H9 (cell line): ENCODE results near the gene ATP1B2. TPM values are rescaled to one million over a fixed set of nuclear protein-coding genes. Genes with fewer than 3 reads are reported as not detected.

Experiments used
- DNase-seq: peaks from one replicate; pipeline ENCODE4 v3.0.0-alpha.2; 2017
- H2AFZ ChIP-seq: one replicate; pipeline ENCODE4 v1.6.1; 2013; ENCODE audit warnings: mild to moderate bottlenecking, low read length, control low read depth, moderate library complexity
- H2AK5ac ChIP-seq: 2 replicates; pipeline ENCODE4 v1.6.1; 2013; ENCODE audit warnings: low read length, control low read depth, mixed read lengths; ENCODE audit not compliant: insufficient read length
- H2BK120ac ChIP-seq: one replicate; pipeline ENCODE4 v1.6.1; 2013; ENCODE audit warnings: low read depth, mild to moderate bottlenecking, low read length, control low read depth, inconsistent platforms; ENCODE audit not compliant: poor library complexity, severe bottlenecking
- H2BK12ac ChIP-seq: 2 replicates; pipeline ENCODE4 v1.6.1; 2013; ENCODE audit warnings: low read length, control low read depth, mixed read lengths, low read depth; ENCODE audit not compliant: insufficient read length
- H2BK15ac ChIP-seq: 2 replicates; pipeline ENCODE4 v1.6.1; 2013; ENCODE audit warnings: low read depth, low read length, control low read depth
- H2BK20ac ChIP-seq: one replicate; pipeline ENCODE4 v1.6.1; 2013; ENCODE audit warnings: low read depth, mild to moderate bottlenecking, low read length, control low read depth, inconsistent platforms; ENCODE audit not compliant: poor library complexity, severe bottlenecking
- H2BK5ac ChIP-seq: 2 replicates; pipeline ENCODE4 v1.6.1; 2013; ENCODE audit warnings: low read length, control low read depth, mixed read lengths; ENCODE audit not compliant: insufficient read length
- H3K14ac ChIP-seq: 2 replicates; pipeline ENCODE4 v1.6.1; 2013; ENCODE audit warnings: low read length, control low read depth; ENCODE audit not compliant: insufficient read depth
- H3K18ac ChIP-seq: 2 replicates; pipeline ENCODE4 v1.6.1; 2013; ENCODE audit warnings: low read depth, mild to moderate bottlenecking, mixed read lengths, low read length, control low read depth; ENCODE audit not compliant: insufficient read length
- H3K23ac ChIP-seq: 2 replicates; pipeline ENCODE4 v1.6.1; 2013; ENCODE audit warnings: low read length, control low read depth, mixed read lengths, low read depth; ENCODE audit not compliant: insufficient read length
- H3K23me2 ChIP-seq: 2 replicates; pipeline ENCODE4 v1.6.1; 2013; ENCODE audit warnings: low read depth, mild to moderate bottlenecking, mixed read lengths, low read length, control low read depth; ENCODE audit not compliant: insufficient read length, poor library complexity, severe bottlenecking
- H3K27ac ChIP-seq: 2 replicates; pipeline ENCODE4 v1.5.1; 2013; ENCODE audit warnings: low read length, control low read depth, mixed read lengths, low read depth; ENCODE audit not compliant: insufficient read length
- H3K27me3 ChIP-seq: 2 replicates; pipeline ENCODE4 v1.6.1; 2013; ENCODE audit warnings: low read length, control low read depth, inconsistent platforms; ENCODE audit not compliant: insufficient read depth
- H3K4ac ChIP-seq: 2 replicates; pipeline ENCODE4 v1.6.1; 2013; ENCODE audit warnings: low read depth, mild to moderate bottlenecking, control low read depth, inconsistent platforms, low read length, moderate library complexity
- H3K4me1 ChIP-seq: 2 replicates; pipeline ENCODE4 v1.6.1; 2013; ENCODE audit warnings: low read length, control low read depth, inconsistent platforms; ENCODE audit not compliant: insufficient read depth
- H3K4me2 ChIP-seq: 2 replicates; pipeline ENCODE4 v1.6.1; 2013; ENCODE audit warnings: low read length, control low read depth, mixed read lengths; ENCODE audit not compliant: insufficient read length, insufficient read depth
- H3K56ac ChIP-seq: 2 replicates; pipeline ENCODE4 v1.6.1; 2013; ENCODE audit warnings: low read depth, mild to moderate bottlenecking, mixed read lengths, low read length, control low read depth; ENCODE audit not compliant: insufficient read length
- H3K79me1 ChIP-seq: 2 replicates; pipeline ENCODE4 v1.6.1; 2013; ENCODE audit warnings: low read depth, mild to moderate bottlenecking, moderate library complexity, low read length, control low read depth, inconsistent platforms; ENCODE audit not compliant: insufficient read depth, poor library complexity, severe bottlenecking
- H3K79me2 ChIP-seq: 2 replicates; pipeline ENCODE4 v1.6.1; 2013; ENCODE audit warnings: low read length, control low read depth, inconsistent platforms; ENCODE audit not compliant: insufficient read depth
- H3K9ac ChIP-seq: 2 replicates; pipeline ENCODE4 v1.6.1; 2013; ENCODE audit warnings: low read length, control low read depth, mixed read lengths; ENCODE audit not compliant: insufficient read length; ENCODE audit errors: extremely low read depth
- H3K9me3 ChIP-seq: one replicate; pipeline ENCODE4 v1.6.1; 2013; ENCODE audit warnings: low read depth, low read length, inconsistent platforms; ENCODE audit not compliant: control insufficient read depth
- H3T11ph ChIP-seq: one replicate; pipeline ENCODE4 v1.6.1; 2013; ENCODE audit warnings: mild to moderate bottlenecking, low read length, control low read depth, inconsistent platforms
- H4K20me1 ChIP-seq: one replicate; pipeline ENCODE4 v1.6.1; 2013; ENCODE audit not compliant: control insufficient read depth, insufficient read length, insufficient read depth
- H4K5ac ChIP-seq: 2 replicates; pipeline ENCODE4 v1.6.1; 2013; ENCODE audit warnings: low read depth, mild to moderate bottlenecking, mixed read lengths, low read length, control low read depth; ENCODE audit not compliant: insufficient read length
- H4K8ac ChIP-seq: replicated peaks from 2 replicates; pipeline ENCODE4 v1.6.1; 2013; ENCODE audit warnings: low read length, control low read depth, mixed read lengths, low read depth; ENCODE audit not compliant: insufficient read length
- H4K91ac ChIP-seq: 2 replicates; pipeline ENCODE4 v1.6.1; 2013; ENCODE audit warnings: low read depth, mild to moderate bottlenecking, moderate library complexity, mixed read lengths, low read length, control low read depth; ENCODE audit not compliant: insufficient read length
- H3K27ac Mint-ChIP-seq, 3 experiments: 2 replicates in 2 of 3; 3 replicates in 1 of 3; pipeline ENCODE4 v1.8.0; 2020 to 2021; ENCODE audit warnings: mixed read lengths in 3 of 3, mild to moderate bottlenecking in 1 of 3, moderate library complexity in 1 of 3
- H3K27me3 Mint-ChIP-seq: 2 replicates; pipeline ENCODE4 v1.8.0; 2021; ENCODE audit warnings: low read depth, mild to moderate bottlenecking, moderate library complexity, mixed read lengths
- H3K36me3 Mint-ChIP-seq, 3 experiments: 2 replicates in 2 of 3; 3 replicates in 1 of 3; pipeline ENCODE4 v1.8.0; 2020 to 2021; ENCODE audit warnings: low read depth in 3 of 3, mixed read lengths in 3 of 3; ENCODE audit not compliant: insufficient read depth in 1 of 3
- H3K4me1 Mint-ChIP-seq, 2 experiments: 2 replicates each; pipeline ENCODE4 v1.8.0; 2020; ENCODE audit warnings: mixed read lengths in 2 of 2
- H3K4me3 Mint-ChIP-seq, 2 experiments: 2 replicates in 1 of 2; 3 replicates in 1 of 2; pipeline ENCODE4 v1.8.0; 2020 to 2021; ENCODE audit warnings: mild to moderate bottlenecking in 2 of 2, mixed read lengths in 2 of 2, moderate library complexity in 1 of 2
- H3K9me3 Mint-ChIP-seq, 2 experiments: 2 replicates in 1 of 2; 3 replicates in 1 of 2; pipeline ENCODE4 v1.8.0; 2020; ENCODE audit warnings: mild to moderate bottlenecking in 2 of 2, mixed read lengths in 2 of 2, moderate library complexity in 1 of 2
- WGBS: extraction: QIAGEN DNeasy Blood & Tissue Kit; methylation state at CpG from one replicate; pipeline ENCODE4 v1.1.7; 2013; ENCODE audit warnings: missing lambda C conversion rate, low lambda C conversion rate, mixed read lengths; ENCODE audit not compliant: insufficient read length; ENCODE audit errors: extremely low coverage; 5-methylcytosine and 5-hydroxymethylcytosine counted together
- total RNA-seq: library from RNA; stranded (reverse); gene quantifications from 2 replicates; pipeline ENCODE4 v1.2.1, GENCODE V29; 2021
- TF ChIP-seq, protein P1 (sequence below): fragments of 200-600 bp; sonication (generic); conservative IDR thresholded peaks from 3 replicates; pipeline ENCODE4 v1.8.0; 2021; ENCODE audit warnings: antibody characterized with exemption, mild to moderate bottlenecking

The ATP1B2 gene
- total RNA-seq, 1 experiment from 2014 or later, result 16.2 TPM

DNA sequence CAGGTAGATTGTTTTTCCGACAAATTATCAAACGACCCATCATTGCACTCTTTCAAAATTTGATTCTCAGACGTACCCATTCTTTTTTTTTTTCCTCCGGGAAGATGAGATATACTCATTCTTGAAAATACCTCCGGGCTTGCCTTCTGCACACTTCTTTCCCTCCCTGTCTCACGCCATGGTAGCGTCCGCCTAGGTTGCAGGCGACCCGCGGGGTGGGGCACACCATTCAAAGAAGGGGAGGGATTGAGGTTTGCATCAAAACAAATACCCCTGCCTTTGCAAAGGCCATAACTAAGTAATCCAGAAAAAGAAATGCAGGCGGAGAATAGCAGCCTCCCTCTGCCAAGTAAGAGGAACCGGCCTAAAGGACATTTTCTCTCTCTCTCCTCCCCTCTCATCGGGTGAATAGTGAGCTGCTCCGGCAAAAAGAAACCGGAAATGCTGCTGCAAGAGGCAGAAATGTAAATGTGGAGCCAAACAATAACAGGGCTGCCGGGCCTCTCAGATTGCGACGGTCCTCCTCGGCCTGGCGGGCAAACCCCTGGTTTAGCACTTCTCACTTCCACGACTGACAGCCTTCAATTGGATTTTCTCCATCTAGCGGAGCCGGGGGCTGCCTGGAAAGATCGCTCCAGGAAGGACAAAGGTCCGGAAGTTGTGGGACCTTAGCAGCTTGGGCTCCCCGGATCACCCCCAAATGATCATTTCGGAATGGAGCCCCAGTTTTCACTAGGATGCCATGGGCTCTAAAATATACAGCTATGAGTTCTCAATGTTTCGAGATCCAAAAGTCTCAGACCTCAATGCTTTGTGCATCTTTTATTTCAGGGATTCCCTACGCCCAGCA, 35.7 kb downstream of the ATP1B2 start:
- H3K14ac ChIP-seq, result peak overlapping the region; percentile 96
- H3K9me3 ChIP-seq, result no peaks in the 10 kb centered on the region
- peak overlapping the region; percentile 37 for H3K23ac ChIP-seq
- H3K23me2 ChIP-seq, result peaks cover 18% of the 10 kb centered on the region
- H3K27me3 ChIP-seq, result no peaks in the 10 kb centered on the region
- peak overlapping the region; percentile 98 for H3K9ac ChIP-seq
- H2BK12ac ChIP-seq, result no peak overlapping the region
- peak overlapping the region; percentile 54 for H4K91ac ChIP-seq
- no peak overlapping the region for H2AK5ac ChIP-seq
- peak overlapping the region; percentile 86 for H3K56ac ChIP-seq
- no peaks in the 10 kb centered on the region; the same call in 1 of the 2 replicates for H3K4me1 ChIP-seq
- peak overlapping the region; percentile 94 to 97 for H3K4me3 Mint-ChIP-seq
- H3K18ac ChIP-seq, result peak overlapping the region; percentile 98
- H3K9me3 Mint-ChIP-seq, result no peaks in the 10 kb centered on the region; a peak in 1 of 5 replicates
- H3K4me1 Mint-ChIP-seq, result peaks cover 25 to 31% of the 10 kb centered on the region in 2 experiments
- peak; percentile 88 for DNase-seq
- H3K27ac ChIP-seq, result peak overlapping the region; percentile 90
- peak overlapping the region; percentile 69; the same call in 1 of the 2 replicates for H3K4ac ChIP-seq
- H3K79me2 ChIP-seq, result peaks cover 29% of the 10 kb centered on the region
- H4K20me1 ChIP-seq, result no peaks in the 10 kb centered on the region
- TF ChIP-seq, protein P1, sequence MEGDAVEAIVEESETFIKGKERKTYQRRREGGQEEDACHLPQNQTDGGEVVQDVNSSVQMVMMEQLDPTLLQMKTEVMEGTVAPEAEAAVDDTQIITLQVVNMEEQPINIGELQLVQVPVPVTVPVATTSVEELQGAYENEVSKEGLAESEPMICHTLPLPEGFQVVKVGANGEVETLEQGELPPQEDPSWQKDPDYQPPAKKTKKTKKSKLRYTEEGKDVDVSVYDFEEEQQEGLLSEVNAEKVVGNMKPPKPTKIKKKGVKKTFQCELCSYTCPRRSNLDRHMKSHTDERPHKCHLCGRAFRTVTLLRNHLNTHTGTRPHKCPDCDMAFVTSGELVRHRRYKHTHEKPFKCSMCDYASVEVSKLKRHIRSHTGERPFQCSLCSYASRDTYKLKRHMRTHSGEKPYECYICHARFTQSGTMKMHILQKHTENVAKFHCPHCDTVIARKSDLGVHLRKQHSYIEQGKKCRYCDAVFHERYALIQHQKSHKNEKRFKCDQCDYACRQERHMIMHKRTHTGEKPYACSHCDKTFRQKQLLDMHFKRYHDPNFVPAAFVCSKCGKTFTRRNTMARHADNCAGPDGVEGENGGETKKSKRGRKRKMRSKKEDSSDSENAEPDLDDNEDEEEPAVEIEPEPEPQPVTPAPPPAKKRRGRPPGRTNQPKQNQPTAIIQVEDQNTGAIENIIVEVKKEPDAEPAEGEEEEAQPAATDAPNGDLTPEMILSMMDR, result no peak
- WGBS, result no CpG with 5 or more reads among the region's 30 CpGs
- peak overlapping the region; percentile 87 for H3T11ph ChIP-seq
- peak overlapping the region; percentile 87 for H2BK5ac ChIP-seq
- no peak overlapping the region; the same call in 1 of the 2 replicates for H2BK15ac ChIP-seq
- H2BK120ac ChIP-seq, result peak overlapping the region; percentile 87
- no peak overlapping the region for H2BK20ac ChIP-seq
- H3K4me2 ChIP-seq, result peak overlapping the region; percentile 87
- H3K79me1 ChIP-seq, result no peaks in the 10 kb centered on the region
- no peaks in the 10 kb centered on the region for H3K27me3 Mint-ChIP-seq
- peaks cover 18 to 40% (median 35%) of the 10 kb centered on the region in 3 experiments for H3K36me3 Mint-ChIP-seq
- peak overlapping the region; percentile 92 for H4K5ac ChIP-seq
- H3K27ac Mint-ChIP-seq, result peak overlapping the region; percentile 100
- H2AFZ ChIP-seq, result no peak overlapping the region
- H4K8ac ChIP-seq, result peak overlapping the region; percentile 61
